Left lung (tissue), 10 donors: ENCODE measurements around the gene MAB21L1. TPM values are rescaled to one million over a fixed set of nuclear protein-coding genes. Genes with fewer than 3 reads are reported as not detected.

Source experiments
- ATAC-seq: fragments of 200-7000 bp; cut with Tn5 transposase; one replicate; pipeline ENCODE4 v1.9.1; 2020; ENCODE audit warnings: moderate library complexity
- DNase-seq, 4 donors: peaks; one replicate each; pipeline ENCODE4 v3.0.0-alpha.2; 2013 to 2020
- H3K27ac ChIP-seq, 2 donors: fragments of 200-600 bp; sonication (generic) in 1 of 2; one replicate each; pipeline versions ENCODE4 v1.5.0 to v1.8.0; 2020 to 2021
- H3K27me3 ChIP-seq, 2 donors: fragments of 200-600 bp; sonication (generic) in 1 of 2; one replicate each; pipeline versions ENCODE4 v1.5.0 to v1.8.0; 2020 to 2021
- H3K36me3 ChIP-seq, 2 donors: fragments of 200-600 bp; sonication (generic) in 1 of 2; one replicate each; pipeline versions ENCODE4 v1.5.0 to v1.8.0; 2020 to 2021
- H3K4me1 ChIP-seq, 2 donors: fragments of 200-600 bp; one replicate each; pipeline ENCODE4 v1.8.0; 2021
- H3K4me3 ChIP-seq, 2 donors: fragments of 200-600 bp; sonication (generic) in 1 of 2; one replicate each; pipeline versions ENCODE4 v1.5.0 to v1.8.0; 2020 to 2021; ENCODE audit warnings: mild to moderate bottlenecking in 1 of 2
- H3K9me3 ChIP-seq, 2 donors: fragments of 200-600 bp; sonication (generic) in 1 of 2; one replicate each; pipeline versions ENCODE4 v1.5.0 to v1.8.0; 2020 to 2021
- CTCF ChIP-seq, 2 donors: fragments of 200-600 bp; sonication (generic) in 1 of 2; IDR thresholded peaks; one replicate each; pipeline versions ENCODE4 v1.5.0 to v1.8.0; 2021; ENCODE audit warnings: antibody characterized with exemption in 2 of 2
- intact Hi-C, 2 donors: fragments of 100-400 bp; cut with DNase I; formaldehyde crosslinking; loops; one replicate each; pipeline versions ENCODE4 v1.11.2 to v1.14.2; 2022
- polyA plus RNA-seq, 6 donors: library from polyadenylated mRNA; unstranded; fragments of 120-200 nt; gene quantifications; one replicate each; pipeline ENCODE4 v1.2.1, GENCODE V29; 2013; ENCODE audit not compliant: insufficient read length in 6 of 6
- total RNA-seq, 2 donors: library from RNA; stranded (reverse); fragmentation: NEBNext Ultra II Directional; extraction: Animal tissue kit (Norgen Biotek cat#: 25700); gene quantifications; one replicate each; pipeline ENCODE4 v1.2.1, GENCODE V29; 2021
- donor health status: DM: no; HTN: yes; CAD: no.
- donor health status: DM: no; HTN: no; CAD: no.

Gene MAB21L1
- total and polyA plus RNA-seq, 8 donors = 0.04 to 0.12 (median 0.07) TPM; not detected in 2

GRCh38 chr13:35469806-35470525 lies 6.5 kb downstream of the MAB21L1 start:
- Histone ChIP-seq H3K27me3 (peaks cover 65 to 82% of the 10 kb centered on the region in 2 donors), H3K4me3 (no peak overlapping the region), H3K4me1 (no peaks in the 10 kb centered on the region), H3K27ac (no peak overlapping the region), H3K36me3 (no peaks in the 10 kb centered on the region), H3K9me3 (no peaks in the 10 kb centered on the region)
- no peak for TF ChIP-seq CTCF (IDR thresholded peaks at IDR 0.05)
- intact Hi-C loops = no loop called here
- ATAC-seq = no peak
- DNase-seq = no peak

DNA sequence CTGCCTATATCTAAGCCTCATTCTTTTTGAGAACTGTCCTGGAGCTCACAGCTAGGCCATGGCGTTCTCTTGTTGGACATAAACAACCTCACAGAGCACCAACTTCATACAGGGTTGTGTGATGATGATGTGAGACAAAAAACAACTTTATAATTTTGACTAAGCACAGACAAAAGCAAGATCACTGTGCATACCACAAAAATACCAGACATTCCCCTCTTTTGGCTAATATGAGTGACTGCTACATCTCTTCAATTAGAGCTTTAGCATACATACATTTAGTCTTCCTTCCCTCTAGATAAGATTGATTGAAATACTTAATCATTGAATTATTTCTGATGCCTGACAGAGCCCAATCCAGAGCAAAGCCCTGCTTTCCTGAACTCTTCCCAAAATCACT lies 8.3 kb downstream of the MAB21L1 start:
- Histone ChIP-seq H3K36me3 (no peaks in the 10 kb centered on the region), H3K27me3 (peaks cover 47 to 65% of the 10 kb centered on the region in 2 donors), H3K4me3 (no peak overlapping the region), H3K9me3 (no peaks in the 10 kb centered on the region), H3K4me1 (no peaks in the 10 kb centered on the region), H3K27ac (no peak overlapping the region)
- intact Hi-C loops = no loop called here
- DNase-seq = no peak
- TF ChIP-seq CTCF (IDR thresholded peaks at IDR 0.05) = no peak
- no peak for ATAC-seq

- H3K4me3 ChIP-seq = no peak overlapping the region
- intact Hi-C loops = no loop called here
- no peak for TF ChIP-seq CTCF (IDR thresholded peaks at IDR 0.05)
- peaks cover 19 to 36% of the 10 kb centered on the region in 2 donors for H3K27me3 ChIP-seq
- DNase-seq = no peak
- H3K27ac ChIP-seq = no peak overlapping the region
- no peak for ATAC-seq
- no peaks in the 10 kb centered on the region for H3K9me3 ChIP-seq
- H3K4me1 ChIP-seq = no peaks in the 10 kb centered on the region
- no peaks in the 10 kb centered on the region for H3K36me3 ChIP-seq
These were observed 11.1 kb downstream of the MAB21L1 start for GRCh38 chr13:35465371-35465770.

- no peak for ATAC-seq
- Histone ChIP-seq H3K4me1 (no peaks in the 10 kb centered on the region), H3K27me3 (no peaks in the 10 kb centered on the region), H3K4me3 (no peak overlapping the region), H3K27ac (no peak overlapping the region), H3K36me3 (no peaks in the 10 kb centered on the region), H3K9me3 (no peaks in the 10 kb centered on the region)
- DNase-seq = no peak
- intact Hi-C loops = no loop called here
- no peak for TF ChIP-seq CTCF (IDR thresholded peaks at IDR 0.05)
These were observed 16.4 kb downstream of the MAB21L1 start for GRCh38 chr13:35460061-35460460.

DNA sequence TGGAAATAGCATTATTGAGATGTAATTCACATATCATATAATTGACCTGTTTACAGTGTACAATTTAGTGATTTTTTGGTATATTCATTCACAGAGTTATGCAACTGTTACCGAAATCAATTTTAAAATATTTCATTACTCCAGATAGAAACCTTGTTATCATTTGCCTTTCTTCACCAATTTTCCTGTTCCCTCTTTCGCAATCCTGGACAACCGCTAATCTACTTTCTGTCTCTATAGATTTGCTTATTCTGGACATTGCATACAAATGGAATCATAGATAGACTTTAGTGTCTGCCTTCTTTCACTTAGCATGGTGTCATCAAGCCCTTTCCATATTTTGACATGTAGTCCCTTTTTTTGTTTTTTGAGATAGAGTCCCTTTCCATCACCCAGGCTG lies 19.2 kb downstream of the MAB21L1 start:
- Histone ChIP-seq H3K4me1 (no peaks in the 10 kb centered on the region), H3K9me3 (no peaks in the 10 kb centered on the region), H3K36me3 (no peaks in the 10 kb centered on the region), H3K27me3 (no peaks in the 10 kb centered on the region), H3K27ac (no peak overlapping the region), H3K4me3 (no peak overlapping the region)
- intact Hi-C loops = no loop called here
- no peak for TF ChIP-seq CTCF (IDR thresholded peaks at IDR 0.05)
- no peak for DNase-seq
- ATAC-seq = no peak
